HepG2 (cell line): ENCODE results near the gene SOX12. TPM values are rescaled to one million over a fixed set of nuclear protein-coding genes. Genes with fewer than 3 reads are reported as not detected.

Source experiments
- ARID5B ChIP-seq: IDR thresholded peaks from 2 replicates; pipeline ENCODE4 v1.4.0; 2020; ENCODE audit warnings: mild to moderate bottlenecking, missing genetic modification reagents
- PHF20 ChIP-seq: sonication (generic); formaldehyde crosslinking; IDR thresholded peaks from 2 replicates; pipeline ENCODE4 v1.5.0; 2020; ENCODE audit warnings: mild to moderate bottlenecking, missing genetic modification reagents
- SMAD1 ChIP-seq: sonication (generic); formaldehyde crosslinking; IDR thresholded peaks from 2 replicates; pipeline ENCODE4 v1.4.0; 2020; ENCODE audit warnings: missing genetic modification reagents, low read depth, mild to moderate bottlenecking, borderline replicate concordance
- SP1 ChIP-seq, 2 experiments: fragments of 450-650 bp in 1 of 2; sonication (generic) in 1 of 2; formaldehyde crosslinking in 1 of 2; IDR thresholded peaks; 2 replicates each; pipeline versions ENCODE4 v1.4.0 to v1.6.1; 2016 to 2020; ENCODE audit warnings: missing genetic modification reagents in 1 of 2
- STAT5B ChIP-seq: sonication (generic); formaldehyde crosslinking; IDR thresholded peaks from 2 replicates; pipeline ENCODE4 v1.4.0; 2020; ENCODE audit warnings: missing genetic modification reagents
- ZBTB39 ChIP-seq: sonication (generic); formaldehyde crosslinking; IDR thresholded peaks from 2 replicates; pipeline ENCODE4 v1.5.0; 2020; ENCODE audit warnings: missing genetic modification reagents
- ZBTB40 ChIP-seq, 2 experiments: fragments of 450-650 bp in 1 of 2; sonication (generic) in 1 of 2; formaldehyde crosslinking in 1 of 2; IDR thresholded peaks; 2 replicates each; pipeline versions ENCODE4 v1.6.1 to v1.8.0; 2016 to 2022; ENCODE audit warnings: antibody characterized with exemption in 1 of 2, mild to moderate bottlenecking in 1 of 2, missing genetic modification reagents in 1 of 2
- ZFP91 ChIP-seq: sonication (generic); formaldehyde crosslinking; IDR thresholded peaks from 2 replicates; pipeline ENCODE4 v1.9.0; 2022; ENCODE audit warnings: missing genetic modification reagents, mild to moderate bottlenecking, borderline replicate concordance
- ZNF234 ChIP-seq: sonication (generic); formaldehyde crosslinking; conservative IDR thresholded peaks from 2 replicates; pipeline ENCODE4 v1.5.1; 2020; ENCODE audit warnings: mild to moderate bottlenecking, missing genetic modification reagents
- ZNF674 ChIP-seq: sonication (generic); formaldehyde crosslinking; IDR thresholded peaks from 2 replicates; pipeline ENCODE4 v1.5.0; 2020; ENCODE audit warnings: low read depth, mild to moderate bottlenecking, missing genetic modification reagents
- polyA plus RNA-seq, 8 experiments: library from polyadenylated mRNA; depleted of rRNA in 3 of 8; stranded (reverse) in 7 of 8; unstranded in 1 of 8; fragments of >200 nt; fragmentation: Illumina TruSeq in 4 of 8; extraction: Trizol in 4 of 8; gene quantifications; 2 replicates each; pipeline versions ENCODE4 v1.2.1 to v1.2.3, GENCODE V29; 2011 to 2016; ENCODE audit warnings: low read depth in 4 of 8, missing spikeins in 1 of 8, mixed read lengths in 1 of 8; ENCODE audit not compliant: insufficient read depth in 1 of 8
- total RNA-seq, 5 experiments: library from RNA; depleted of rRNA; stranded (reverse); fragments of >200 nt; fragmentation: Illumina TruSeq; extraction: Trizol; gene quantifications; 2 replicates each; pipeline ENCODE4 v1.2.3, GENCODE V29; 2016; ENCODE audit warnings: low read depth in 1 of 5

The SOX12 gene
- total and polyA plus RNA-seq, 2 of the 13 experiments (the other 11 are each of a cell fraction or from before 2014, with no cell fraction given): 10.0 to 18.7 TPM

- TF ChIP-seq ARID5B (CRISPR knock-in tag) (no peak), SMAD1 (CRISPR knock-in tag) (no peak), STAT5B (CRISPR knock-in tag) (no peak), ZFP91 (no peak; the same call in 1 of the 2 replicates), ZBTB39 (CRISPR knock-in tag) (no peak), ZBTB40 (IDR thresholded peaks at IDR 0.05) (no peak), ZBTB40 (CRISPR knock-in tag; IDR thresholded peaks at IDR 0.05) (0 out of 2 replicates have a peak, but pooled peaks have one; percentile 32), ZNF234 (CRISPR knock-in tag) (no peak; the same call in 1 of the 2 replicates), SP1 (IDR thresholded peaks at IDR 0.05) (no peak), SP1 (CRISPR knock-in tag; IDR thresholded peaks at IDR 0.05) (0 out of 2 replicates have a peak, but pooled peaks have one; percentile 19), ZNF674 (no peak), PHF20 (CRISPR knock-in tag) (no peak; the same call in 1 of the 2 replicates)
Measured at GRCh38 chr20:326645-327185, 1.4 kb downstream of the SOX12 start (continued).
